HepG2 (cell line): ENCODE measurements around the gene KLK7. TPM values are rescaled to one million over a fixed set of nuclear protein-coding genes. Genes with fewer than 3 reads are reported as not detected.

ENCODE experiments used
- RXRB ChIP-seq: IDR thresholded peaks from 2 replicates; pipeline ENCODE4 v1.6.1; 2016; ENCODE audit warnings: borderline replicate concordance, missing genetic modification reagents, missing compliant biosample characterization
- ZNF207 ChIP-seq: fragments of 450-650 bp; IDR thresholded peaks from 2 replicates; pipeline ENCODE4 v1.6.1; 2016; ENCODE audit warnings: antibody characterized with exemption, borderline replicate concordance
- polyA plus RNA-seq, 8 experiments: library from polyadenylated mRNA; depleted of rRNA in 3 of 8; stranded (reverse) in 7 of 8; unstranded in 1 of 8; fragments of >200 nt; fragmentation: Illumina TruSeq in 4 of 8; extraction: Trizol in 4 of 8; gene quantifications; 2 replicates each; pipeline versions ENCODE4 v1.2.1 to v1.2.3, GENCODE V29; 2011 to 2016; ENCODE audit warnings: low read depth in 4 of 8, missing spikeins in 1 of 8, mixed read lengths in 1 of 8; ENCODE audit not compliant: insufficient read depth in 1 of 8
- total RNA-seq, 5 experiments: library from RNA; depleted of rRNA; stranded (reverse); fragments of >200 nt; fragmentation: Illumina TruSeq; extraction: Trizol; gene quantifications; 2 replicates each; pipeline ENCODE4 v1.2.3, GENCODE V29; 2016; ENCODE audit warnings: low read depth in 1 of 5
- TF ChIP-seq, protein P1 (sequence below): IDR thresholded peaks from 2 replicates; pipeline ENCODE4 v1.6.1; 2016; ENCODE audit warnings: low read depth, missing genetic modification reagents, missing compliant biosample characterization
- TF ChIP-seq, protein P2 (sequence below): sonication (generic); formaldehyde crosslinking; conservative IDR thresholded peaks from 2 replicates; pipeline ENCODE4 v1.4.0; 2020; ENCODE audit warnings: mild to moderate bottlenecking, missing genetic modification reagents, moderate library complexity

The KLK7 gene
- total and polyA plus RNA-seq, 2 of the 13 experiments (the other 11 are each of a cell fraction or from before 2014, with no cell fraction given) = not detected

DNA sequence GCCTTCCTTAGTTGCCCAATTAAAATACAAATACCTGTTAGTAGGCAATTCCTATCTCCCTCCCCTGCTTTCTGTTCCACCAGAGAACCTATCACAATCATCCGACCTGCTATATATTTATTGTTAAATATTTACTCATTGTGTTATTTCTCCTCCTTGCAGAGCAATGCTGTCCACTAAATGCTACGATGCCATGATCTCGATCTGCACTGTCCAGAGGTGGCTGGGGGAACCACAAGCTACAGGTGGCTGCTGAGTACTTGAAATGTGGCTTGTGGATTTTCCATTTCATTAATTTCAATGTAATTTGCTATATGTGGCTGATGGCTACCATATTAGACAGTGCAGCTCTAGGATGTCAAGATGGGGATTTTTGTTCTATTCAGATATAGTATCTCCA is 19.5 kb downstream of the KLK7 start (continued):
- TF ChIP-seq, protein P1, sequence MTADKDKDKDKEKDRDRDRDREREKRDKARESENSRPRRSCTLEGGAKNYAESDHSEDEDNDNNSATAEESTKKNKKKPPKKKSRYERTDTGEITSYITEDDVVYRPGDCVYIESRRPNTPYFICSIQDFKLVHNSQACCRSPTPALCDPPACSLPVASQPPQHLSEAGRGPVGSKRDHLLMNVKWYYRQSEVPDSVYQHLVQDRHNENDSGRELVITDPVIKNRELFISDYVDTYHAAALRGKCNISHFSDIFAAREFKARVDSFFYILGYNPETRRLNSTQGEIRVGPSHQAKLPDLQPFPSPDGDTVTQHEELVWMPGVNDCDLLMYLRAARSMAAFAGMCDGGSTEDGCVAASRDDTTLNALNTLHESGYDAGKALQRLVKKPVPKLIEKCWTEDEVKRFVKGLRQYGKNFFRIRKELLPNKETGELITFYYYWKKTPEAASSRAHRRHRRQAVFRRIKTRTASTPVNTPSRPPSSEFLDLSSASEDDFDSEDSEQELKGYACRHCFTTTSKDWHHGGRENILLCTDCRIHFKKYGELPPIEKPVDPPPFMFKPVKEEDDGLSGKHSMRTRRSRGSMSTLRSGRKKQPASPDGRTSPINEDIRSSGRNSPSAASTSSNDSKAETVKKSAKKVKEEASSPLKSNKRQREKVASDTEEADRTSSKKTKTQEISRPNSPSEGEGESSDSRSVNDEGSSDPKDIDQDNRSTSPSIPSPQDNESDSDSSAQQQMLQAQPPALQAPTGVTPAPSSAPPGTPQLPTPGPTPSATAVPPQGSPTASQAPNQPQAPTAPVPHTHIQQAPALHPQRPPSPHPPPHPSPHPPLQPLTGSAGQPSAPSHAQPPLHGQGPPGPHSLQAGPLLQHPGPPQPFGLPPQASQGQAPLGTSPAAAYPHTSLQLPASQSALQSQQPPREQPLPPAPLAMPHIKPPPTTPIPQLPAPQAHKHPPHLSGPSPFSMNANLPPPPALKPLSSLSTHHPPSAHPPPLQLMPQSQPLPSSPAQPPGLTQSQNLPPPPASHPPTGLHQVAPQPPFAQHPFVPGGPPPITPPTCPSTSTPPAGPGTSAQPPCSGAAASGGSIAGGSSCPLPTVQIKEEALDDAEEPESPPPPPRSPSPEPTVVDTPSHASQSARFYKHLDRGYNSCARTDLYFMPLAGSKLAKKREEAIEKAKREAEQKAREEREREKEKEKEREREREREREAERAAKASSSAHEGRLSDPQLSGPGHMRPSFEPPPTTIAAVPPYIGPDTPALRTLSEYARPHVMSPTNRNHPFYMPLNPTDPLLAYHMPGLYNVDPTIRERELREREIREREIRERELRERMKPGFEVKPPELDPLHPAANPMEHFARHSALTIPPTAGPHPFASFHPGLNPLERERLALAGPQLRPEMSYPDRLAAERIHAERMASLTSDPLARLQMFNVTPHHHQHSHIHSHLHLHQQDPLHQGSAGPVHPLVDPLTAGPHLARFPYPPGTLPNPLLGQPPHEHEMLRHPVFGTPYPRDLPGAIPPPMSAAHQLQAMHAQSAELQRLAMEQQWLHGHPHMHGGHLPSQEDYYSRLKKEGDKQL (CRISPR knock-in tag) = no peak
- TF ChIP-seq, protein P2, sequence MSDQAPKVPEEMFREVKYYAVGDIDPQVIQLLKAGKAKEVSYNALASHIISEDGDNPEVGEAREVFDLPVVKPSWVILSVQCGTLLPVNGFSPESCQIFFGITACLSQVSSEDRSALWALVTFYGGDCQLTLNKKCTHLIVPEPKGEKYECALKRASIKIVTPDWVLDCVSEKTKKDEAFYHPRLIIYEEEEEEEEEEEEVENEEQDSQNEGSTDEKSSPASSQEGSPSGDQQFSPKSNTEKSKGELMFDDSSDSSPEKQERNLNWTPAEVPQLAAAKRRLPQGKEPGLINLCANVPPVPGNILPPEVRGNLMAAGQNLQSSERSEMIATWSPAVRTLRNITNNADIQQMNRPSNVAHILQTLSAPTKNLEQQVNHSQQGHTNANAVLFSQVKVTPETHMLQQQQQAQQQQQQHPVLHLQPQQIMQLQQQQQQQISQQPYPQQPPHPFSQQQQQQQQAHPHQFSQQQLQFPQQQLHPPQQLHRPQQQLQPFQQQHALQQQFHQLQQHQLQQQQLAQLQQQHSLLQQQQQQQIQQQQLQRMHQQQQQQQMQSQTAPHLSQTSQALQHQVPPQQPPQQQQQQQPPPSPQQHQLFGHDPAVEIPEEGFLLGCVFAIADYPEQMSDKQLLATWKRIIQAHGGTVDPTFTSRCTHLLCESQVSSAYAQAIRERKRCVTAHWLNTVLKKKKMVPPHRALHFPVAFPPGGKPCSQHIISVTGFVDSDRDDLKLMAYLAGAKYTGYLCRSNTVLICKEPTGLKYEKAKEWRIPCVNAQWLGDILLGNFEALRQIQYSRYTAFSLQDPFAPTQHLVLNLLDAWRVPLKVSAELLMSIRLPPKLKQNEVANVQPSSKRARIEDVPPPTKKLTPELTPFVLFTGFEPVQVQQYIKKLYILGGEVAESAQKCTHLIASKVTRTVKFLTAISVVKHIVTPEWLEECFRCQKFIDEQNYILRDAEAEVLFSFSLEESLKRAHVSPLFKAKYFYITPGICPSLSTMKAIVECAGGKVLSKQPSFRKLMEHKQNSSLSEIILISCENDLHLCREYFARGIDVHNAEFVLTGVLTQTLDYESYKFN = no peak
- no peak for TF ChIP-seq RXRB (CRISPR knock-in tag)
- no peak for TF ChIP-seq ZNF207
- TF ChIP-seq, all 625 proteins: peak for 0
